Fibroblast of lung (primary cell): Measurements from ENCODE around the gene ANKRD50. TPM values are rescaled to one million over a fixed set of nuclear protein-coding genes. Genes with fewer than 3 reads are reported as not detected.
A peak's percentile ranks its signal among the peaks of the same experiment; 100 is the strongest.

Source experiments
- DNase-seq, 2 donors: peaks; one replicate each; pipeline versions ENCODE4 v3.0.0 to v3.0.0-alpha.2; 2010; ENCODE audit warnings: low read depth in 2 of 2
- H2AFZ ChIP-seq: 2 replicates; pipeline ENCODE4 v1.5.1; 2012; ENCODE audit warnings: low read length, control low read depth, inconsistent platforms
- H3K27ac ChIP-seq: 2 replicates; pipeline ENCODE4 v1.5.1; 2011; ENCODE audit warnings: low read length, control low read depth; ENCODE audit not compliant: insufficient read depth
- H3K27me3 ChIP-seq: 2 replicates; pipeline ENCODE4 v1.5.1; 2011; ENCODE audit warnings: mild to moderate bottlenecking, low read length; ENCODE audit not compliant: control insufficient read depth, insufficient read depth
- H3K36me3 ChIP-seq: 2 replicates; pipeline ENCODE4 v1.5.1; 2011; ENCODE audit warnings: low read length; ENCODE audit not compliant: control insufficient read depth, insufficient read depth
- H3K4me1 ChIP-seq: 2 replicates; pipeline ENCODE4 v1.5.1; 2011; ENCODE audit warnings: low read length; ENCODE audit not compliant: control insufficient read depth, insufficient read depth; ENCODE audit errors: extremely low read depth
- H3K4me2 ChIP-seq: 2 replicates; pipeline ENCODE4 v1.5.1; 2011; ENCODE audit warnings: low read length, control low read depth; ENCODE audit not compliant: insufficient read depth; ENCODE audit errors: extremely low read depth
- H3K4me3 ChIP-seq, 4 experiments: fragments of 200-600 bp in 1 of 4; sonication (generic) in 1 of 4; replicated peaks in 1 of 4; 2 replicates each; pipeline ENCODE4 v1.5.1; 2011 to 2016; ENCODE audit warnings: low read length in 4 of 4, low read depth in 3 of 4, mild to moderate bottlenecking in 3 of 4, control low read depth in 2 of 4, inconsistent platforms in 1 of 4, mixed read lengths in 1 of 4; ENCODE audit not compliant: insufficient read depth in 1 of 4; ENCODE audit errors: control extremely low read depth in 1 of 4
- H3K79me2 ChIP-seq: 2 replicates; pipeline ENCODE4 v1.5.1; 2012; ENCODE audit warnings: mild to moderate bottlenecking, low read length, inconsistent platforms; ENCODE audit not compliant: control insufficient read depth, insufficient read depth
- H3K9ac ChIP-seq: 2 replicates; pipeline ENCODE4 v1.5.1; 2011; ENCODE audit warnings: mild to moderate bottlenecking, low read length, control low read depth; ENCODE audit not compliant: insufficient read depth
- H3K9me3 ChIP-seq: 2 replicates; pipeline ENCODE4 v1.5.1; 2012; ENCODE audit warnings: low read depth, low read length; ENCODE audit not compliant: control insufficient read depth, insufficient read depth
- H4K20me1 ChIP-seq: 2 replicates; pipeline ENCODE4 v1.5.1; 2011; ENCODE audit warnings: low read length; ENCODE audit not compliant: control insufficient read depth, insufficient read depth; ENCODE audit errors: extremely low read depth
- EZH2 ChIP-seq: IDR thresholded peaks from 2 replicates; pipeline ENCODE4 v1.5.1; 2012; ENCODE audit warnings: low read length, control low read depth, mild to moderate bottlenecking; ENCODE audit errors: missing control alignments
- polyA plus RNA-seq, 2 donors: library from polyadenylated mRNA; depleted of rRNA in 1 of 2; stranded (reverse) in 1 of 2; unstranded in 1 of 2; fragments of >200 nt; gene quantifications; 2 replicates each; pipeline ENCODE4 v1.2.1, GENCODE V29; 2011 to 2012; ENCODE audit warnings: missing spikeins in 1 of 2
- total RNA-seq: library from RNA; depleted of rRNA; stranded (reverse); fragments of >200 nt; gene quantifications from 2 replicates; pipeline ENCODE4 v1.2.1, GENCODE V29; 2014
- TF ChIP-seq, protein P1 (sequence below), 2 donors: IDR thresholded peaks in 1 of 2; conservative IDR thresholded peaks in 1 of 2; 1 replicate in 1 of 2; 2 replicates in 1 of 2; pipeline ENCODE4 v1.5.1; 2011 to 2012; ENCODE audit warnings: low read length in 2 of 2, control low read depth in 1 of 2, inconsistent platforms in 1 of 2, low read depth in 1 of 2, mild to moderate bottlenecking in 1 of 2

The ANKRD50 gene
- total and polyA plus RNA-seq, 2 donors (not counting 1 experiment from before 2014, with no cell fraction given), result 17.2 to 28.4 TPM

DNA sequence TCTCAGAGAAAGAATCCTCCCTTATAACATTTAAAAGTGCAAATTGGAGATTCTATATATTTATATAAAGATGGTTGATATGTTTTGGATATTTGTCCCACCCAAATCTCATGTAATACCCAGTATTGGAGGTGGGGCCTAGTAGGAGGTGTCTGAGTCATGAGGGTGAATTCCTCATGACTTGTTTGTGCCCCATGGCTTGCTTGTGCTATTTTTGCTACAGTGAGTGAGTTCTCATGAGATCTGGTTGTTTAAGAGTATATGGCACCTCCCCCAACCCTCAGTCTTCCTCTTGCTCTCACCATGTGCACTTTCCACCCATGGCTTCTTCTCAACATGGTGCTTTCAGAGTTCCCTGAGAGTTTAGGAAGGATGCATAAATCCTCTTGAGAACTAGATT, 9.5 kb upstream of the ANKRD50 start:
- TF ChIP-seq, protein P1, sequence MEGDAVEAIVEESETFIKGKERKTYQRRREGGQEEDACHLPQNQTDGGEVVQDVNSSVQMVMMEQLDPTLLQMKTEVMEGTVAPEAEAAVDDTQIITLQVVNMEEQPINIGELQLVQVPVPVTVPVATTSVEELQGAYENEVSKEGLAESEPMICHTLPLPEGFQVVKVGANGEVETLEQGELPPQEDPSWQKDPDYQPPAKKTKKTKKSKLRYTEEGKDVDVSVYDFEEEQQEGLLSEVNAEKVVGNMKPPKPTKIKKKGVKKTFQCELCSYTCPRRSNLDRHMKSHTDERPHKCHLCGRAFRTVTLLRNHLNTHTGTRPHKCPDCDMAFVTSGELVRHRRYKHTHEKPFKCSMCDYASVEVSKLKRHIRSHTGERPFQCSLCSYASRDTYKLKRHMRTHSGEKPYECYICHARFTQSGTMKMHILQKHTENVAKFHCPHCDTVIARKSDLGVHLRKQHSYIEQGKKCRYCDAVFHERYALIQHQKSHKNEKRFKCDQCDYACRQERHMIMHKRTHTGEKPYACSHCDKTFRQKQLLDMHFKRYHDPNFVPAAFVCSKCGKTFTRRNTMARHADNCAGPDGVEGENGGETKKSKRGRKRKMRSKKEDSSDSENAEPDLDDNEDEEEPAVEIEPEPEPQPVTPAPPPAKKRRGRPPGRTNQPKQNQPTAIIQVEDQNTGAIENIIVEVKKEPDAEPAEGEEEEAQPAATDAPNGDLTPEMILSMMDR (conservative IDR thresholded peaks at IDR 0.05 in 1 of 2, IDR thresholded peaks at IDR 0.05 in 1 of 2; ENCODE audit: low read depth in 1 of 2, low read length in 2 of 2), result no peak
- peak overlapping the region; percentile 64 for H2AFZ ChIP-seq
- no peak overlapping the region for H3K4me3 ChIP-seq
- H3K4me1 ChIP-seq, result no peaks in the 10 kb centered on the region
- no peak for DNase-seq
- no peak overlapping the region for H3K9ac ChIP-seq
- no peaks in the 10 kb centered on the region for H3K9me3 ChIP-seq
- H3K4me2 ChIP-seq, result no peak overlapping the region
- no peaks in the 10 kb centered on the region for H3K36me3 ChIP-seq
- no peaks in the 10 kb centered on the region for H4K20me1 ChIP-seq
- no peak overlapping the region for H3K27ac ChIP-seq
- H3K79me2 ChIP-seq, result no peaks in the 10 kb centered on the region
- no peaks in the 10 kb centered on the region for H3K27me3 ChIP-seq

DNA sequence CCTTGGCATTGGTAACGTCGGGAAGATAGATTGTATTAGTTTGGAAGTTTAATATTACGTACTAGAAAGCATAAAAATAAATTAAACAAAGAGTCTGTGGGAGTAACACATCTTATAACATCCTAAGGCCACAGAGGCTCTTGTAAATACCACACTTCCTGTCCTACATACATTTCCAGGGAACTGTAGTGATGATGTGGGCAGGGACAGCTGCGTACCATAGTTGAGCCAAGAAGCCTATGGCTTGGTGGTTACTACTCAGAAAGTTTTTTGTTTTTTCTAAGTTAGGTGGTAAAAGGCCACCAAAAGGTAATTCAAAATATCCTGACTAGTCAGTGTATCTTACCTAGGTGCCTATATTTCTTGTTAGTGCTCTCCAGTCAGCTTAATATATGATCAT, 4.6 kb upstream of the ANKRD50 start:
- no peak for DNase-seq
- Histone ChIP-seq H3K4me2 (no peak overlapping the region), H3K36me3 (no peaks in the 10 kb centered on the region), H3K9ac (no peak overlapping the region), H3K79me2 (no peaks in the 10 kb centered on the region), H3K27ac (no peak overlapping the region), H4K20me1 (no peaks in the 10 kb centered on the region), H2AFZ (no peak overlapping the region), H3K27me3 (no peaks in the 10 kb centered on the region), H3K4me3 (no peak overlapping the region), H3K4me1 (no peaks in the 10 kb centered on the region), H3K9me3 (no peaks in the 10 kb centered on the region)
- TF ChIP-seq EZH2, result no peak
- TF ChIP-seq, protein P1 (conservative IDR thresholded peaks at IDR 0.05 in 1 of 2, IDR thresholded peaks at IDR 0.05 in 1 of 2; ENCODE audit: low read depth in 1 of 2, low read length in 2 of 2), result no peak

DNA sequence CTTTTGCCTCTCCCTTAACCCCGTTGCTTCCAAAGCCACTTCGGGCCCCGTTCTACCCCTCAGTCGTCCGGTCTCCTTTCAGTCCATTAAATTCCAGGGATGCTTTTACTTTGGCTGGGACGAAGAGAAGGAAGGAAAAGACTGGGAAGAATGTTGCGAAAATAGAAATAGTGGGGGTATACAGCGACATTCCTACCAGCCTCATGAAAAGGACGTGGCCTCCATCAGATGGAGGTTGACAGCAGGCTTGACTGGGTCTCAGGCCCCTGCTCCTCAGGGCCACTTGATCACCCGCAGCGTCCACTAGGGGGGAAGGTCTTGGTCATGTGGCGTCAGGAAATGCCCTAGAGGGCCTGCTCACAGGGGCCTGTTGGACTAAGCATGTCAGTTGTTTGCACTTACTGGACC, 657 bp upstream of the ANKRD50 start:
- peak; percentile 82 to 87 for DNase-seq
- H3K4me1 ChIP-seq, result peaks cover 6% of the 10 kb centered on the region
- peak overlapping the region; percentile 44 to 83 (median 66) for H3K4me3 ChIP-seq
- H3K79me2 ChIP-seq, result peaks cover 35% of the 10 kb centered on the region
- TF ChIP-seq EZH2, result no peak
- TF ChIP-seq, protein P1 (conservative IDR thresholded peaks at IDR 0.05 in 1 of 2, IDR thresholded peaks at IDR 0.05 in 1 of 2; ENCODE audit: low read depth in 1 of 2, low read length in 2 of 2), result peak; percentile 61 to 62
- H4K20me1 ChIP-seq, result no peaks in the 10 kb centered on the region
- H3K9ac ChIP-seq, result peak overlapping the region; percentile 92
- no peaks in the 10 kb centered on the region for H3K9me3 ChIP-seq
- peak overlapping the region; percentile 91 for H3K27ac ChIP-seq
- H3K36me3 ChIP-seq, result no peaks in the 10 kb centered on the region
- peak overlapping the region; percentile 80 for H3K4me2 ChIP-seq
- H3K27me3 ChIP-seq, result no peaks in the 10 kb centered on the region
- peak overlapping the region; percentile 96 for H2AFZ ChIP-seq
